HEK293 (cell line): Measurements from ENCODE around the gene VPS13D.
A peak's percentile ranks its signal among the peaks of the same experiment; 100 is the strongest.

Source experiments
- BCL11B ChIP-seq: fragments of 450-650 bp; formaldehyde crosslinking; IDR thresholded peaks from 2 replicates; pipeline ENCODE4 v1.5.1; 2016; ENCODE audit warnings: low read depth, missing biosample characterization, missing genetic modification characterization
- ELK4 ChIP-seq: IDR thresholded peaks from 2 replicates; pipeline ENCODE4 v1.6.1; 2011; ENCODE audit warnings: mild to moderate bottlenecking, low read depth, low read length, borderline replicate concordance
- FEZF1 ChIP-seq: fragments of 450-650 bp; formaldehyde crosslinking; IDR thresholded peaks from 2 replicates; pipeline ENCODE4 v1.5.1; 2016; ENCODE audit warnings: missing biosample characterization, missing genetic modification characterization
- IKZF3 ChIP-seq: fragments of 450-650 bp; IDR thresholded peaks from 2 replicates; pipeline ENCODE4 v1.5.0; 2018; ENCODE audit warnings: missing biosample characterization, mild to moderate bottlenecking, missing genetic modification characterization, moderate library complexity
- KLF10 ChIP-seq: fragments of 450-650 bp; IDR thresholded peaks from 2 replicates; pipeline ENCODE4 v1.5.1; 2018; ENCODE audit warnings: missing biosample characterization, mild to moderate bottlenecking, missing genetic modification characterization
- MZF1 ChIP-seq: fragments of 450-650 bp; formaldehyde crosslinking; IDR thresholded peaks from 2 replicates; pipeline ENCODE4 v1.5.1; 2017; ENCODE audit warnings: missing biosample characterization, missing genetic modification characterization, borderline replicate concordance
- OVOL3 ChIP-seq: fragments of 450-650 bp; formaldehyde crosslinking; IDR thresholded peaks from 2 replicates; pipeline ENCODE4 v1.5.1; 2016; ENCODE audit warnings: missing biosample characterization, missing genetic modification characterization
- PRDM10 ChIP-seq: fragments of 450-650 bp; formaldehyde crosslinking; IDR thresholded peaks from 2 replicates; pipeline ENCODE4 v1.5.1; 2016; ENCODE audit warnings: missing biosample characterization, missing genetic modification characterization
- PRDM6 ChIP-seq: fragments of 450-650 bp; formaldehyde crosslinking; IDR thresholded peaks from 2 replicates; pipeline ENCODE4 v1.5.1; 2017; ENCODE audit warnings: missing biosample characterization, missing genetic modification characterization
- SP7 ChIP-seq: fragments of 450-650 bp; formaldehyde crosslinking; IDR thresholded peaks from 2 replicates; pipeline ENCODE4 v1.5.1; 2016; ENCODE audit warnings: missing biosample characterization, missing genetic modification characterization
- WT1 ChIP-seq: fragments of 450-650 bp; formaldehyde crosslinking; IDR thresholded peaks from 2 replicates; pipeline ENCODE4 v1.5.1; 2016; ENCODE audit warnings: missing biosample characterization, missing genetic modification characterization
- ZBTB11 ChIP-seq: fragments of 450-650 bp; formaldehyde crosslinking; conservative IDR thresholded peaks from 2 replicates; pipeline ENCODE4 v1.5.1; 2016; ENCODE audit warnings: low read depth, missing biosample characterization, missing genetic modification characterization
- ZBTB44 ChIP-seq: fragments of 450-650 bp; IDR thresholded peaks from 2 replicates; pipeline ENCODE4 v1.5.1; 2018; ENCODE audit warnings: missing biosample characterization, mild to moderate bottlenecking, missing genetic modification characterization
- ZBTB6 ChIP-seq: fragments of 450-650 bp; formaldehyde crosslinking; IDR thresholded peaks from 2 replicates; pipeline ENCODE4 v1.5.1; 2017; ENCODE audit warnings: missing biosample characterization, missing genetic modification characterization
- ZFP69B ChIP-seq: fragments of 450-650 bp; formaldehyde crosslinking; IDR thresholded peaks from 2 replicates; pipeline ENCODE4 v1.5.1; 2016; ENCODE audit warnings: missing biosample characterization, missing genetic modification characterization
- ZNF133 ChIP-seq: fragments of 450-650 bp; formaldehyde crosslinking; IDR thresholded peaks from 2 replicates; pipeline ENCODE4 v1.5.1; 2016; ENCODE audit warnings: missing biosample characterization, missing genetic modification characterization
- ZNF155 ChIP-seq: fragments of 450-650 bp; formaldehyde crosslinking; IDR thresholded peaks from 2 replicates; pipeline ENCODE4 v1.5.1; 2016; ENCODE audit warnings: missing biosample characterization, missing genetic modification characterization
- ZNF18 ChIP-seq: fragments of 450-650 bp; formaldehyde crosslinking; IDR thresholded peaks from 2 replicates; pipeline ENCODE4 v1.5.1; 2016; ENCODE audit warnings: missing biosample characterization, missing genetic modification characterization
- ZNF239 ChIP-seq: fragments of 450-650 bp; formaldehyde crosslinking; IDR thresholded peaks from 2 replicates; pipeline ENCODE4 v1.5.1; 2016; ENCODE audit warnings: missing biosample characterization, missing genetic modification characterization
- ZNF48 ChIP-seq: fragments of 450-650 bp; formaldehyde crosslinking; IDR thresholded peaks from 2 replicates; pipeline ENCODE4 v1.5.1; 2016; ENCODE audit warnings: missing biosample characterization, missing genetic modification characterization
- ZNF561 ChIP-seq: fragments of 450-650 bp; IDR thresholded peaks from 2 replicates; pipeline ENCODE4 v1.5.1; 2018; ENCODE audit warnings: missing biosample characterization, missing genetic modification characterization, borderline replicate concordance
- ZNF843 ChIP-seq: fragments of 450-650 bp; formaldehyde crosslinking; IDR thresholded peaks from 2 replicates; pipeline ENCODE4 v1.5.1; 2016; ENCODE audit warnings: missing biosample characterization, missing genetic modification characterization

VPS13D gene

GRCh38 chr1:12339811-12340543 lies 110.1 kb downstream of the VPS13D start (continued):
- TF ChIP-seq ZBTB11 (peak; percentile 36; the same call in 1 of the 2 replicates), KLF10 (tag by site-specific recombination) (0 out of 2 replicates have a peak, but pooled peaks have one; percentile 26), BCL11B (peak; percentile 19; the same call in 1 of the 2 replicates), IKZF3 (tag by site-specific recombination) (0 out of 2 replicates have a peak, but pooled peaks have one; percentile 21), ZNF18 (0 out of 2 replicates have a peak, but pooled peaks have one; percentile 14), OVOL3 (no peak), ELK4 (no peak), ZFP69B (tag by site-specific recombination) (no peak), PRDM6 (tag by site-specific recombination) (peak; percentile 73), ZNF239 (tag by site-specific recombination) (no peak), FEZF1 (tag by site-specific recombination) (peak; percentile 91), ZNF561 (0 out of 2 replicates have a peak, but pooled peaks have one; percentile 24), ZNF843 (tag by site-specific recombination) (peak; percentile 85), WT1 (tag by site-specific recombination) (peak; percentile 99), ZBTB44 (tag by site-specific recombination) (peak; percentile 25; the same call in 1 of the 2 replicates), ZNF133 (tag by site-specific recombination) (no peak), MZF1 (peak; percentile 83; the same call in 1 of the 2 replicates), ZNF48 (tag by site-specific recombination) (no peak), PRDM10 (tag by site-specific recombination) (peak; percentile 26; the same call in 1 of the 2 replicates), SP7 (tag by site-specific recombination) (peak; percentile 86), ZNF155 (tag by site-specific recombination) (no peak), ZBTB6 (tag by site-specific recombination) (no peak)
